HCT116 (cell line): Measurements from ENCODE around the gene RASGEF1C. TPM values are rescaled to one million over a fixed set of nuclear protein-coding genes. Genes with fewer than 3 reads are reported as not detected.

Source experiments
- ATAC-seq: fragments of 200-7000 bp; cut with Tn5 transposase; 2 replicates; pipeline ENCODE4 v1.9.1; 2020; ENCODE audit warnings: mild to moderate bottlenecking, moderate library complexity
- BruUV-seq: library from RNA; stranded (reverse); fragments of 400-500 nt; replicated peaks from 2 replicates; lab custom pipeline; 2021; lab: Mats Ljungman, UMichigan
- CTCF ChIA-PET: fragments of 300-600 bp; sonication (Branson Sonifier 250); formaldehyde crosslinking; loops from one replicate; lab custom pipeline; 2021; ENCODE audit warnings: antibody characterized with exemption; lab: Charles Lee
- POLR2A ChIA-PET: fragments of 300-600, 350-600 bp; sonication (Branson Sonifier 250); formaldehyde crosslinking; loops from one replicate; lab custom pipeline; 2021; ENCODE audit warnings: antibody characterized with exemption; lab: Charles Lee
- RAD21 ChIA-PET, 2 experiments: fragments of 300-600 bp; sonication (Branson Sonifier 250); formaldehyde crosslinking; loops; one replicate each; lab custom pipeline; 2023; ENCODE audit warnings: low total read pairs in 2 of 2; ENCODE audit not compliant: uncharacterized antibody in 2 of 2, unreplicated experiment in 2 of 2, low non-redundant PET in 1 of 2; lab: Charles Lee
- DNase-seq: peaks from one replicate; pipeline ENCODE4 v3.0.0-alpha.2; 2010; ENCODE audit warnings: low read depth, low spot score
- H2AFZ ChIP-seq: fragments of 200-600 bp; shearing (Covaris generic), sonication (generic); 2 replicates; pipeline ENCODE4 v1.6.1; 2017; ENCODE audit warnings: low read depth, mixed run types, mixed read lengths, antibody characterized with exemption, low read length; ENCODE audit not compliant: poor library complexity, severe bottlenecking
- H3K27ac ChIP-seq: 2 replicates; pipeline ENCODE4 v1.5.1; 2012; ENCODE audit warnings: low read depth, low read length
- H3K27me3 ChIP-seq: fragments of 200-600 bp; sonication (generic); 2 replicates; pipeline ENCODE4 v1.6.1; 2016; ENCODE audit warnings: mixed run types, low read length, mixed read lengths; ENCODE audit not compliant: insufficient read depth
- H3K36me3 ChIP-seq, 2 experiments: fragments of 200-500 bp in 1 of 2; fragments of 200-600 bp in 1 of 2; sonication (Bioruptor generic) in 1 of 2; sonication (generic) in 1 of 2; 2 replicates each; pipeline versions ENCODE4 v1.5.1 to v1.6.1; 2014 to 2016; ENCODE audit warnings: low read length in 2 of 2, inconsistent platforms in 1 of 2, mixed read lengths in 1 of 2, mixed run types in 1 of 2; ENCODE audit not compliant: insufficient read depth in 2 of 2, control insufficient read depth in 1 of 2
- H3K4me1 ChIP-seq, 2 experiments: fragments of 200-600 bp in 1 of 2; sonication (generic) in 1 of 2; 2 replicates each; pipeline versions ENCODE4 v1.5.1 to v1.6.1; 2012 to 2017; ENCODE audit warnings: low read length in 2 of 2, inconsistent platforms in 1 of 2, mild to moderate bottlenecking in 1 of 2, mixed read lengths in 1 of 2, mixed run types in 1 of 2, moderate library complexity in 1 of 2; ENCODE audit not compliant: insufficient read depth in 2 of 2, control insufficient read depth in 1 of 2
- H3K4me2 ChIP-seq: fragments of 200-600 bp; sonication (generic); 2 replicates; pipeline ENCODE4 v1.6.1; 2017; ENCODE audit warnings: mixed run types, low read length, mixed read lengths
- H3K4me3 ChIP-seq, 2 experiments: fragments of 200-600 bp in 1 of 2; sonication (generic) in 1 of 2; replicated peaks in 1 of 2; 2 replicates each; pipeline ENCODE4 v1.5.1; 2011 to 2016; ENCODE audit warnings: low read length in 2 of 2, control low read depth in 1 of 2, low read depth in 1 of 2, mild to moderate bottlenecking in 1 of 2, mixed read lengths in 1 of 2, mixed run types in 1 of 2
- H3K79me2 ChIP-seq: fragments of 200-600 bp; sonication (generic); 2 replicates; pipeline ENCODE4 v1.6.1; 2017; ENCODE audit warnings: mild to moderate bottlenecking, mixed run types, low read length, moderate library complexity, mixed read lengths; ENCODE audit not compliant: insufficient read depth
- H3K9ac ChIP-seq: fragments of 200-600 bp; sonication (generic); 2 replicates; pipeline ENCODE4 v1.6.1; 2016; ENCODE audit warnings: low read length, mixed read lengths
- H3K9me2 ChIP-seq: fragments of 200-600 bp; sonication (generic), shearing (Covaris generic); 2 replicates; pipeline ENCODE4 v1.6.1; 2017; ENCODE audit warnings: mixed run types, mild to moderate bottlenecking, moderate library complexity; ENCODE audit not compliant: insufficient read depth
- H3K9me3 ChIP-seq, 2 experiments: fragments of 200-500 bp in 1 of 2; fragments of 200-600 bp in 1 of 2; sonication (Bioruptor generic) in 1 of 2; sonication (generic) in 1 of 2; 2 replicates each; pipeline ENCODE4 v1.6.1; 2014 to 2017; ENCODE audit warnings: low read length in 2 of 2, mixed read lengths in 2 of 2, inconsistent platforms in 1 of 2, low read depth in 1 of 2, mild to moderate bottlenecking in 1 of 2, mixed run types in 1 of 2, moderate library complexity in 1 of 2; ENCODE audit not compliant: control insufficient read depth in 1 of 2, insufficient read depth in 1 of 2
- H4K20me1 ChIP-seq: fragments of 200-600 bp; sonication (generic), shearing (Covaris generic); 2 replicates; pipeline ENCODE4 v1.6.1; 2017; ENCODE audit warnings: mixed run types, mild to moderate bottlenecking, moderate library complexity; ENCODE audit not compliant: insufficient read depth
- EZH2phosphoT487 ChIP-seq: fragments of 200-600 bp; IDR thresholded peaks from 2 replicates; pipeline ENCODE4 v1.6.1; 2018; ENCODE audit warnings: antibody characterized with exemption, borderline replicate concordance
- POLR2A ChIP-seq: IDR thresholded peaks from 2 replicates; pipeline ENCODE4 v1.7.0; 2011; ENCODE audit warnings: borderline replicate concordance; ENCODE audit not compliant: insufficient read depth, insufficient read length; ENCODE audit errors: extremely low read depth
- SRF ChIP-seq: IDR thresholded peaks from 2 replicates; pipeline ENCODE4 v1.6.1; 2012; ENCODE audit warnings: low read depth
- TCF7L2 ChIP-seq: IDR thresholded peaks from 2 replicates; pipeline ENCODE4 v1.7.0; 2011; ENCODE audit warnings: borderline replicate concordance, inconsistent platforms; ENCODE audit not compliant: insufficient read depth, insufficient read length; ENCODE audit errors: extremely low read depth
- ZFX ChIP-seq: fragments of 450-650 bp; IDR thresholded peaks from 2 replicates; pipeline ENCODE4 v1.6.1; 2017
- intact Hi-C: fragments of 100-400 bp; cut with micrococcal nuclease; formaldehyde crosslinking; loops from 2 replicates; pipeline ENCODE4 v1.10.0; 2022
- total RNA-seq: library from RNA; stranded (reverse); gene quantifications from one replicate; pipeline ENCODE4 v1.2.1, GENCODE V29; 2021; ENCODE audit not compliant: unreplicated experiment
- TF ChIP-seq, protein P1 (sequence below), 3 experiments: fragments of 200-600 bp in 1 of 3; sonication (generic) in 1 of 3; IDR thresholded peaks in 2 of 3; conservative IDR thresholded peaks in 1 of 3; 2 replicates each; pipeline ENCODE4 v1.5.1; 2012 to 2017; ENCODE audit warnings: low read depth in 2 of 3, low read length in 2 of 3, antibody characterized with exemption in 1 of 3, borderline replicate concordance in 1 of 3, control low read depth in 1 of 3, mild to moderate bottlenecking in 1 of 3, mixed read lengths in 1 of 3, mixed run types in 1 of 3, moderate library complexity in 1 of 3; ENCODE audit not compliant: insufficient read depth in 1 of 3
- TF ChIP-seq, protein P2 (sequence below): IDR thresholded peaks from 2 replicates; pipeline ENCODE4 v1.6.1; 2011; ENCODE audit warnings: mild to moderate bottlenecking, low read length, moderate library complexity; ENCODE audit not compliant: insufficient replicate concordance; ENCODE audit errors: extremely low read depth
- TF ChIP-seq, protein P3 (sequence below): IDR thresholded peaks from 2 replicates; pipeline ENCODE4 v1.6.1; 2012; ENCODE audit warnings: low read depth
- TF ChIP-seq, protein P4 (sequence below): IDR thresholded peaks from 2 replicates; pipeline ENCODE4 v1.6.1; 2012

RASGEF1C gene
- total RNA-seq, 1 experiment from 2014 or later: 1.2 TPM

DNA sequence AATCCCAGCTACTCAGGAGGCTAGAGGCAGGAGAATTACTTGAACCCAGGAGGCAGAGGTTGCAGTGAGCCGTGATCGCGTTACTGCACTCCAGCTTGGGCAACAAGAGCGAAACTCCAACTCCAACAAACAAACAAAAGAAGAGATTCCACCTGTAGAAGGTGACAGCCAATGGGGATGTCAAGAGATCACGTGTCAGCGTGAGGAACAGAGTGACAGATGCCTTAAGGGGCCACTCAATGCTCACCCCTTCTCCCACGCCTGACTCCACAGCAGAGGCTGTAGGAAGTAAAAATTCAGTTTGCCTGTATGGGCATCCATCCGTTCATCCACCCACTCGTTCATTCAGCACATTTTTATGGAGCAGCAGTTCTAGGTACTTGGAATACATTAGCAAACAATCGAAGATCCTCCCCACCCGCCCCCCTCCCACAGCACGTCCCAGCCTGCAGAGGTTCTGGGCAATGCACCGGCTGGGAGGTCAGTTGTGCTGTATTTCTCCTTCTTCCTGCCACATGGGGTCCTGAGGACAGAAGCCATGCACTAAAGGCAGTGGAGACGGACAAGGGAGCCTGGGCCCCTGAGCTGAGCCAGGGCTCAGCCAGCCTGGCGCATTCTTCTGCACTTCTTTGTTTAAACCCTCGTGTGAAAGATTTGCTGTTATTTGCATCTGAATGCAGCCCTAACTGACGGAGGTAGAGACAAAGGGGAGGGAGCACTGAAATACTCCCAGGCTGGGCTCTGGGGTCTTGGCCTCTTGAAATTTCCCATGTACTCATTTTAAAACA is 126.2 kb downstream of the RASGEF1C start:
- RAD21 ChIA-PET: no interaction called here
- Histone ChIP-seq H3K36me3 (no peaks in the 10 kb centered on the region), H3K9ac (no peak overlapping the region), H3K4me3 (no peak overlapping the region), H3K9me2 (no peaks in the 10 kb centered on the region), H3K9me3 (no peaks in the 10 kb centered on the region), H3K27ac (no peak overlapping the region), H4K20me1 (no peaks in the 10 kb centered on the region), H3K4me1 (peaks cover 8 to 10% of the 10 kb centered on the region in 2 experiments; a peak in 2 of 4 replicates), H3K79me2 (no peaks in the 10 kb centered on the region), H3K4me2 (no peak overlapping the region), H3K27me3 (no peaks in the 10 kb centered on the region), H2AFZ (no peak overlapping the region)
- no peak for DNase-seq
- CTCF ChIA-PET: no interaction called here
- POLR2A ChIA-PET: no interaction called here
- BruUV-seq: no TSS peak
- TF ChIP-seq POLR2A: no peak
- TF ChIP-seq, protein P1, sequence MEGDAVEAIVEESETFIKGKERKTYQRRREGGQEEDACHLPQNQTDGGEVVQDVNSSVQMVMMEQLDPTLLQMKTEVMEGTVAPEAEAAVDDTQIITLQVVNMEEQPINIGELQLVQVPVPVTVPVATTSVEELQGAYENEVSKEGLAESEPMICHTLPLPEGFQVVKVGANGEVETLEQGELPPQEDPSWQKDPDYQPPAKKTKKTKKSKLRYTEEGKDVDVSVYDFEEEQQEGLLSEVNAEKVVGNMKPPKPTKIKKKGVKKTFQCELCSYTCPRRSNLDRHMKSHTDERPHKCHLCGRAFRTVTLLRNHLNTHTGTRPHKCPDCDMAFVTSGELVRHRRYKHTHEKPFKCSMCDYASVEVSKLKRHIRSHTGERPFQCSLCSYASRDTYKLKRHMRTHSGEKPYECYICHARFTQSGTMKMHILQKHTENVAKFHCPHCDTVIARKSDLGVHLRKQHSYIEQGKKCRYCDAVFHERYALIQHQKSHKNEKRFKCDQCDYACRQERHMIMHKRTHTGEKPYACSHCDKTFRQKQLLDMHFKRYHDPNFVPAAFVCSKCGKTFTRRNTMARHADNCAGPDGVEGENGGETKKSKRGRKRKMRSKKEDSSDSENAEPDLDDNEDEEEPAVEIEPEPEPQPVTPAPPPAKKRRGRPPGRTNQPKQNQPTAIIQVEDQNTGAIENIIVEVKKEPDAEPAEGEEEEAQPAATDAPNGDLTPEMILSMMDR (IDR thresholded peaks at IDR 0.05 in 2 of 3, conservative IDR thresholded peaks at IDR 0.05 in 1 of 3; ENCODE audit: borderline replicate concordance in 1 of 3, insufficient read depth in 1 of 3, low read depth in 2 of 3, low read length in 2 of 3): no peak
- TF ChIP-seq, protein P2, sequence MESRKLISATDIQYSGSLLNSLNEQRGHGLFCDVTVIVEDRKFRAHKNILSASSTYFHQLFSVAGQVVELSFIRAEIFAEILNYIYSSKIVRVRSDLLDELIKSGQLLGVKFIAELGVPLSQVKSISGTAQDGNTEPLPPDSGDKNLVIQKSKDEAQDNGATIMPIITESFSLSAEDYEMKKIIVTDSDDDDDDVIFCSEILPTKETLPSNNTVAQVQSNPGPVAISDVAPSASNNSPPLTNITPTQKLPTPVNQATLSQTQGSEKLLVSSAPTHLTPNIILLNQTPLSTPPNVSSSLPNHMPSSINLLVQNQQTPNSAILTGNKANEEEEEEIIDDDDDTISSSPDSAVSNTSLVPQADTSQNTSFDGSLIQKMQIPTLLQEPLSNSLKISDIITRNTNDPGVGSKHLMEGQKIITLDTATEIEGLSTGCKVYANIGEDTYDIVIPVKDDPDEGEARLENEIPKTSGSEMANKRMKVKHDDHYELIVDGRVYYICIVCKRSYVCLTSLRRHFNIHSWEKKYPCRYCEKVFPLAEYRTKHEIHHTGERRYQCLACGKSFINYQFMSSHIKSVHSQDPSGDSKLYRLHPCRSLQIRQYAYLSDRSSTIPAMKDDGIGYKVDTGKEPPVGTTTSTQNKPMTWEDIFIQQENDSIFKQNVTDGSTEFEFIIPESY: no peak
- no peak for TF ChIP-seq TCF7L2
- TF ChIP-seq EZH2phosphoT487: no peak
- no peak for TF ChIP-seq ZFX
- TF ChIP-seq, protein P3, sequence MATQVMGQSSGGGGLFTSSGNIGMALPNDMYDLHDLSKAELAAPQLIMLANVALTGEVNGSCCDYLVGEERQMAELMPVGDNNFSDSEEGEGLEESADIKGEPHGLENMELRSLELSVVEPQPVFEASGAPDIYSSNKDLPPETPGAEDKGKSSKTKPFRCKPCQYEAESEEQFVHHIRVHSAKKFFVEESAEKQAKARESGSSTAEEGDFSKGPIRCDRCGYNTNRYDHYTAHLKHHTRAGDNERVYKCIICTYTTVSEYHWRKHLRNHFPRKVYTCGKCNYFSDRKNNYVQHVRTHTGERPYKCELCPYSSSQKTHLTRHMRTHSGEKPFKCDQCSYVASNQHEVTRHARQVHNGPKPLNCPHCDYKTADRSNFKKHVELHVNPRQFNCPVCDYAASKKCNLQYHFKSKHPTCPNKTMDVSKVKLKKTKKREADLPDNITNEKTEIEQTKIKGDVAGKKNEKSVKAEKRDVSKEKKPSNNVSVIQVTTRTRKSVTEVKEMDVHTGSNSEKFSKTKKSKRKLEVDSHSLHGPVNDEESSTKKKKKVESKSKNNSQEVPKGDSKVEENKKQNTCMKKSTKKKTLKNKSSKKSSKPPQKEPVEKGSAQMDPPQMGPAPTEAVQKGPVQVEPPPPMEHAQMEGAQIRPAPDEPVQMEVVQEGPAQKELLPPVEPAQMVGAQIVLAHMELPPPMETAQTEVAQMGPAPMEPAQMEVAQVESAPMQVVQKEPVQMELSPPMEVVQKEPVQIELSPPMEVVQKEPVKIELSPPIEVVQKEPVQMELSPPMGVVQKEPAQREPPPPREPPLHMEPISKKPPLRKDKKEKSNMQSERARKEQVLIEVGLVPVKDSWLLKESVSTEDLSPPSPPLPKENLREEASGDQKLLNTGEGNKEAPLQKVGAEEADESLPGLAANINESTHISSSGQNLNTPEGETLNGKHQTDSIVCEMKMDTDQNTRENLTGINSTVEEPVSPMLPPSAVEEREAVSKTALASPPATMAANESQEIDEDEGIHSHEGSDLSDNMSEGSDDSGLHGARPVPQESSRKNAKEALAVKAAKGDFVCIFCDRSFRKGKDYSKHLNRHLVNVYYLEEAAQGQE: no peak
- no peak for TF ChIP-seq SRF
- TF ChIP-seq, protein P4, sequence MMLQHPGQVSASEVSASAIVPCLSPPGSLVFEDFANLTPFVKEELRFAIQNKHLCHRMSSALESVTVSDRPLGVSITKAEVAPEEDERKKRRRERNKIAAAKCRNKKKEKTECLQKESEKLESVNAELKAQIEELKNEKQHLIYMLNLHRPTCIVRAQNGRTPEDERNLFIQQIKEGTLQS: no peak
- no peak for ATAC-seq
- intact Hi-C loops: loop anchor here (10.0 kb wide), 1 partner anchor 178 kb away; the partner anchor contains the start of gene TBC1D9B
